ENCODE data around the gene MINDY2. TPM values are rescaled to one million over a fixed set of nuclear protein-coding genes. Genes with fewer than 3 reads are reported as not detected.

The MINDY2 gene
- total RNA-seq, 2 donors from 2014 or later, result 26.6 to 32.5 TPM

- Mint-ChIP-seq H3K4me1 (peaks cover 4% of the 10 kb centered on the region), H3K9me3 (no peaks in the 10 kb centered on the region), H3K27me3 (ENCODE audit: insufficient read depth) (no peaks in the 10 kb centered on the region), H3K36me3 (ENCODE audit: low read depth) (peaks cover 37% of the 10 kb centered on the region), H3K4me3 (no peak overlapping the region), H3K27ac (no peak overlapping the region)
- 86 to 96% methylated on average over 6 of the region's 6 CpGs for WGBS, 2 experiments (ENCODE audit: insufficient coverage in 1 of 2, insufficient read length in 1 of 2)
- no peak for DNase-seq
- Histone ChIP-seq H3K36me3 (ENCODE audit: control insufficient read depth, insufficient read depth, low read length) (peaks cover 22% of the 10 kb centered on the region), H3K9me3 (ENCODE audit: control insufficient read depth, low read length) (no peaks in the 10 kb centered on the region), H3K4me1 (ENCODE audit: control insufficient read depth, insufficient read depth, low read length) (no peaks in the 10 kb centered on the region), H3K4me3 (ENCODE audit: low read length) (no peak overlapping the region), H3K9ac (ENCODE audit: extremely low read depth, low read length, poor library complexity, severe bottlenecking) (no peak overlapping the region), H3K27ac (ENCODE audit: low read depth, low read length) (no peak overlapping the region), H3K27me3 (ENCODE audit: control insufficient read depth, insufficient read depth, low read length, poor library complexity, severe bottlenecking) (no peaks in the 10 kb centered on the region)
- no peak for TF ChIP-seq CTCF (conservative IDR thresholded peaks at IDR 0.05)
These were observed 22.8 kb downstream of the MINDY2 start for GRCh38 chr15:58793862-58794261.

GRCh38 chr15:58795825-58796224 lies 24.7 kb downstream of the MINDY2 start:
- Mint-ChIP-seq H3K4me1 (peaks cover 4% of the 10 kb centered on the region), H3K9me3 (no peaks in the 10 kb centered on the region), H3K27ac (no peak overlapping the region), H3K27me3 (ENCODE audit: insufficient read depth) (no peaks in the 10 kb centered on the region), H3K4me3 (no peak overlapping the region), H3K36me3 (ENCODE audit: low read depth) (peaks cover 27% of the 10 kb centered on the region)
- no peak for DNase-seq
- no peak for TF ChIP-seq CTCF (conservative IDR thresholded peaks at IDR 0.05)
- H3K27ac ChIP-seq (ENCODE audit: low read depth, low read length), result no peak overlapping the region
- no peak overlapping the region for H3K9ac ChIP-seq (ENCODE audit: extremely low read depth, low read length, poor library complexity, severe bottlenecking)
- no peaks in the 10 kb centered on the region for H3K9me3 ChIP-seq (ENCODE audit: control insufficient read depth, low read length)
- H3K36me3 ChIP-seq (ENCODE audit: control insufficient read depth, insufficient read depth, low read length), result peaks cover 16% of the 10 kb centered on the region
- no peaks in the 10 kb centered on the region for H3K4me1 ChIP-seq (ENCODE audit: control insufficient read depth, insufficient read depth, low read length)
- 90 to 91% methylated on average over 2 of the region's 2 CpGs for WGBS, 2 experiments (ENCODE audit: insufficient coverage in 1 of 2, insufficient read length in 1 of 2)
- no peak overlapping the region for H3K4me3 ChIP-seq (ENCODE audit: low read length)
- no peaks in the 10 kb centered on the region for H3K27me3 ChIP-seq (ENCODE audit: control insufficient read depth, insufficient read depth, low read length, poor library complexity, severe bottlenecking)

GRCh38 chr15:58797505-58797904 lies 26.4 kb downstream of the MINDY2 start:
- Mint-ChIP-seq H3K4me1 (peaks cover 4% of the 10 kb centered on the region), H3K27ac (no peak overlapping the region), H3K27me3 (ENCODE audit: insufficient read depth) (no peaks in the 10 kb centered on the region), H3K36me3 (ENCODE audit: low read depth) (peaks cover 24% of the 10 kb centered on the region), H3K9me3 (no peaks in the 10 kb centered on the region), H3K4me3 (no peak overlapping the region)
- H3K9me3 ChIP-seq (ENCODE audit: control insufficient read depth, low read length), result no peaks in the 10 kb centered on the region
- H3K4me3 ChIP-seq (ENCODE audit: low read length), result no peak overlapping the region
- peaks cover 12% of the 10 kb centered on the region for H3K36me3 ChIP-seq (ENCODE audit: control insufficient read depth, insufficient read depth, low read length)
- 90 to 94% methylated on average over 2 to 3 of the region's 3 CpGs for whole genome bisulfite sequencing, 2 experiments (ENCODE audit: insufficient coverage in 1 of 2, insufficient read length in 1 of 2)
- H3K27me3 ChIP-seq (ENCODE audit: control insufficient read depth, insufficient read depth, low read length, poor library complexity, severe bottlenecking), result no peaks in the 10 kb centered on the region
- no peaks in the 10 kb centered on the region for H3K4me1 ChIP-seq (ENCODE audit: control insufficient read depth, insufficient read depth, low read length)
- H3K27ac ChIP-seq (ENCODE audit: low read depth, low read length), result no peak overlapping the region
- no peak overlapping the region for H3K9ac ChIP-seq (ENCODE audit: extremely low read depth, low read length, poor library complexity, severe bottlenecking)
- no peak for DNase-seq
- no peak for TF ChIP-seq CTCF (conservative IDR thresholded peaks at IDR 0.05)
